Jurkat, Clone E6-1 (cell line): Measurements from ENCODE around the gene TRERF1.
"Not testable (repeated sequence)": the region's sequence is repeated elsewhere in the genome, so short reads cannot be mapped to it uniquely, and the experiment has no call there.

Experiments
- DNase-seq: peaks from one replicate; pipeline ENCODE4 v3.0.0-alpha.2; 2011; ENCODE audit warnings: low read depth, low spot score
- H3K4me3 ChIP-seq: 2 replicates; pipeline ENCODE4 v1.5.1; 2011; ENCODE audit warnings: mild to moderate bottlenecking, low read length, control low read depth, moderate library complexity

Gene TRERF1

GRCh38 chr6:42224222-42225028 is 227.3 kb downstream of the TRERF1 start:
- no peak for DNase-seq
- H3K4me3 ChIP-seq = no peak overlapping the region

- H3K4me3 ChIP-seq = no peak overlapping the region
- DNase-seq = no peak
These were observed 229.3 kb downstream of the TRERF1 start for GRCh38 chr6:42222448-42222847.

- DNase-seq = no peak
- H3K4me3 ChIP-seq = no peak overlapping the region
These were observed 230.2 kb downstream of the TRERF1 start for GRCh38 chr6:42221546-42221945.

DNA sequence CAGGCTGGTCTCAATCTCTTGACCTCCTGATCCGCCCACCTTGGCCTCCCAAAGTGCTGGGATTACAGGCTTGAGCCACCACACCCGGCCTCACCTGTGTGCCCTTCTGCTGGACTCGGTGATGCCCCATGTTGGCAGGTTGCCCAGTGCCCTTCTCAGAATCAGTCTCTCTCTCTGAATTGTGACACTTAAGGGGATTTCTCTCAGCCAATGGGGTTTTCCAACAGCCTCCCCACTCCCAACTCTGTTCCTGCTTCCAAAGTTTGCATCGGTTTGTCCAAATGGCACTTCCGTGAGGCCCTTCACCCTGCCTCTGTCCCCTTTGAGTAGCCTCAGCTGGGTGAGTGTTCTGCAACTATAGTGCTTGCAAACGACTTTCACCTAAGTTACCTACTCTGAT is 230.9 kb downstream of the TRERF1 start:
- DNase-seq = no peak
- H3K4me3 ChIP-seq = no peak overlapping the region

GRCh38 chr6:42217519-42218367 is 234.0 kb downstream of the TRERF1 start, which contains the start of gene MRPS10:
TSS of gene MRPS10 (minus strand) at chr6:42217861. CDS start at chr6:42217849, 12 bp downstream.
- peak within 1 kb of the TSS; percentile 89 for H3K4me3 ChIP-seq
- peak; percentile 94 for DNase-seq

GRCh38 chr6:42217157-42217518 is 234.6 kb downstream of the TRERF1 start:
- no peak for DNase-seq

DNA sequence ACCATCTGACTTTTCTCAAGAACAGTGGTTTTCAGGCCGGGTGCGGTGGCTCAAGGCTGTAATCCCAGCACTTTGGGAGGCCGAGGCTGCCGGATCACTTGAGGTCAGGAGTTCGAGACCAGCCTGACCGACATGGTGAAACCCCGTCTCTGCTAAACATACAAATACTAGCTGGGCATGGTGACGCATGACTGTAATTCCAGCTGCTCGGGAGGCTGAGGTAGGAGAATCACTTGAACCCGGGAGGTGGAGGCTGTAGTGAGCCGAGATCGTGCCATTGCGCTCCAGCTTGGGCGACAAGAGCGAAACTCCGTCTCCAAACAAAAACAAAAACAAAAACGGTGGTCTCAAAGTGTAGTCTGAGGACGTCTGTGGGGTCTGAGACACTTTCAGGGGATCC is 235.2 kb downstream of the TRERF1 start:
- DNase-seq = not testable (repeated sequence)
- peak overlapping the region; percentile 89 for H3K4me3 ChIP-seq

More at GRCh38 chr6:42217157-42217518, 234.6 kb downstream of the TRERF1 start:
- H3K4me3 ChIP-seq = peak overlapping the region; percentile 89

GRCh38 chr6:42212442-42212841 is 239.3 kb downstream of the TRERF1 start:
- no peak overlapping the region for H3K4me3 ChIP-seq
- no peak for DNase-seq

GRCh38 chr6:42211726-42212125 is 240.0 kb downstream of the TRERF1 start:
- no peak for DNase-seq
- no peak overlapping the region for H3K4me3 ChIP-seq

GRCh38 chr6:42210551-42210950 is 241.2 kb downstream of the TRERF1 start:
- DNase-seq = no peak
- H3K4me3 ChIP-seq = no peak overlapping the region

- not testable (repeated sequence) for DNase-seq, H3K4me3 ChIP-seq
These were observed 244.2 kb downstream of the TRERF1 start for GRCh38 chr6:42207559-42207958.

GRCh38 chr6:42204768-42205282 is 246.9 kb downstream of the TRERF1 start:
- DNase-seq = no peak
- H3K4me3 ChIP-seq = no peak overlapping the region

GRCh38 chr6:42203183-42203582 is 248.5 kb downstream of the TRERF1 start:
- no peak for DNase-seq
- H3K4me3 ChIP-seq = no peak overlapping the region

DNA sequence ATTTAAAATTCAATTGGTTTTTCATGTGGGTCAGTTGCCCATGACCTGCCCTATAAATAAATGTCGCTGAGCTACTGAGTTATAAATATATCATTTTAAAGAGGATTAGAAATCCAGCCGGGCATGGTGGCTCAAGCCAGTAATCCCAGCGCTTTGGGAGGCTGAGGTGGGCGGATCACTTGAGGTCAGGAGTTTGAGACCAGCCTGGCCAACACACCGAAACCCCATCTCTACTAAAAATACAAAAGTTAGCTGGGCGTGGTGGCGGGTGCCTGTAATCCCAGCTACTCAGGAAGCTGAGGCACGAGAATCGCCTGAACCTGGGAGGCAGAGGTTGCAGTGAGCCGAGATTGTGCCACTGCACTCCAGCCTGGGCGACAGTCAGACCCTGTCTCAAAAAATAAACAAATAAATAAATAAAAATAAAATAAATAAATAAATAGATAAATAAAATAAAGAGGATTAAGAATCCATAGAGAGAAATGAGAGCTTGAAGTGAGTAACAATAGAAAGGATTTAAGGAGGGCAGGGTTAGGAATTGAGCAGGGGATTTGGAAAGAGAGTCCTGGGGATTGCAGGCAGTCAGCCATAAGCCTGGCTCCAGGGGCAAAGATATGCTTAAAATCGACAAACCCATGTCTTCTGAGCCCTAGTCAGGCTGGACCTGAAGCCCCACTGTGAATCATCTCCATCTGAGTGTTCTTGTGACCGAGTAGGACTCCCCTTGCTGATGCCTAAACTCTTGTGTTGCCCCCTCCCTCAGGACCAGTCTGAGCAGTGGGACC is 249.4 kb downstream of the TRERF1 start:
- not testable (repeated sequence) for H3K4me3 ChIP-seq, DNase-seq

- DNase-seq = no peak
- no peak overlapping the region for H3K4me3 ChIP-seq
These were observed 250.3 kb downstream of the TRERF1 start for GRCh38 chr6:42201382-42201781.

- no peak for DNase-seq
- H3K4me3 ChIP-seq = no peak overlapping the region
These were observed 251.7 kb downstream of the TRERF1 start for GRCh38 chr6:42200035-42200434.

DNA sequence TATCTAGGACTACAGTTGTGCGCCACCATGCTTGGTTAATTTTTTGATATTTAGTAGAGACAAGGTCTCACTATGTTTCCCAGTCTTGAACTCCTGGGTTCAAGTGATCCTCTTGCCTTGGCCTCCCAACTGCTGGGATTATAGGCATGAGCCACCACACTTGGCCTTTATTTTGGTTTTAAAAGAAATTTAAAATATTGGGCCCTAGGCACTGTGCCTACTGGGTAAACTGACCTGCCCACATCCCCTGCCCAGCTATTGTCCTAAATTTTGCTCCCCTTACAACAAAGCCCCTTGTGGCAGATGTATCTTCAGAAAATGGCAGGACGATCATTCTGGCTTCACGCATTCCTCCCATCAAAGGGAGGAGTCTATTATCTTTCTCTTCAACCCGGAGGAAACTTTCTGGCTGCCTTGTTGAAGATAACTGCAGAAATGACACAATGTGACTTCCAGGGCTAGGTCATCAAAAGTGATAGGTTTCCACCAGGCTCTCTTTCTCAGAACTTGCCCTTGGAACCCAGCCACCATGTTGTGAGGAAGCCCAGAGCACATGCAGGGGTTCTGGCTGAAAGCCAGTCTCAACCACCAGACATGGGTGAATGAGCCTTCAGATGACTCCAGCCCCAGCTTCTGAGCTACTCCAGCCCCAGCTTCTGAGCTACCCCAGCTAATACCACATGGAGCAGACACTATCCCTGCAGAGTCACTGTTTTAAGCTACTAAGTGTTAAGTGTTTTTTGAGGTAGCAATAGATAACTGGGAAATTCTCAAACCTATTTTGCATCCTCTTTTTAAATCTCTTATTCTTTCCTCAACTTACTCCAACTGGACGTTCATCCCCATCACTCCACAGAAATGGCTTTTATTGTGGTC is 252.4 kb downstream of the TRERF1 start:
- no peak overlapping the region for H3K4me3 ChIP-seq
- DNase-seq = no peak
